HG02571 (cell line): ENCODE data around the gene ITGB1BP1.

Source experiments
- ATAC-seq: cut with Tn5 transposase; IDR thresholded peaks from one replicate; pipeline ENCODE4 v1.9.1; 2021; ENCODE audit warnings: mild to moderate bottlenecking, moderate library complexity; ENCODE audit not compliant: unreplicated experiment

Gene ITGB1BP1

GRCh38 chr2:9355270-9355669, 68.1 kb downstream of the ITGB1BP1 start:
- no peak for ATAC-seq

- ATAC-seq = no peak
Measured at GRCh38 chr2:9354318-9354717, 69.0 kb downstream of the ITGB1BP1 start.
